AG10803 (cell line): ENCODE data around the gene TTLL4.

Experiments used
- DNase-seq: peaks from one replicate; pipeline ENCODE4 v3.0.0; 2010; ENCODE audit warnings: low read depth
- H3K4me3 ChIP-seq: 2 replicates; pipeline ENCODE4 v1.5.1; 2011; ENCODE audit warnings: mild to moderate bottlenecking, low read length, control low read depth
- CTCF ChIP-seq: conservative IDR thresholded peaks from 2 replicates; pipeline ENCODE4 v1.5.1; 2011; ENCODE audit warnings: mild to moderate bottlenecking, low read length, control low read depth, inconsistent platforms

Gene TTLL4

GRCh38 chr2:218721934-218722333 is 11.3 kb downstream of the TTLL4 start:
- no peak overlapping the region for H3K4me3 ChIP-seq
- TF ChIP-seq CTCF, result no peak
- DNase-seq, result no peak

GRCh38 chr2:218722419-218722818 is 11.8 kb downstream of the TTLL4 start:
- DNase-seq, result no peak
- no peak for TF ChIP-seq CTCF
- H3K4me3 ChIP-seq, result no peak overlapping the region

GRCh38 chr2:218722876-218723785 is 12.5 kb downstream of the TTLL4 start:
- TF ChIP-seq CTCF, result no peak
- no peak for DNase-seq
- no peak overlapping the region for H3K4me3 ChIP-seq

GRCh38 chr2:218726004-218726574 is 15.5 kb downstream of the TTLL4 start:
- TF ChIP-seq CTCF, result no peak
- DNase-seq, result no peak

GRCh38 chr2:218727502-218728165 is 17.0 kb downstream of the TTLL4 start:
- peak; percentile 44 for TF ChIP-seq CTCF
- no peak overlapping the region for H3K4me3 ChIP-seq
- peak; percentile 14 for DNase-seq

More at GRCh38 chr2:218726004-218726574, 15.5 kb downstream of the TTLL4 start:
- H3K4me3 ChIP-seq, result no peak overlapping the region

GRCh38 chr2:218729640-218730039 is 19.0 kb downstream of the TTLL4 start:
- TF ChIP-seq CTCF, result no peak
- H3K4me3 ChIP-seq, result no peak overlapping the region
- no peak for DNase-seq
